Central memory CD8-positive, alpha-beta T cell (primary cell): ENCODE data around the gene ACTN4.
A peak's percentile ranks its signal among the peaks of the same experiment; 100 is the strongest.
"Not testable (repeated sequence)": the region's sequence is repeated elsewhere in the genome, so short reads cannot be mapped to it uniquely, and the experiment has no call there.

Source experiments
- ATAC-seq: fragments of 150-1000 bp; cut with Tn5 transposase; replicated peaks from 2 replicates; pipeline ENCODE4 v1.10.0; 2022; ENCODE audit warnings: mild to moderate bottlenecking, moderate FRiP score, moderate number of reproducible peaks; ENCODE audit not compliant: poor library complexity, severe bottlenecking; ENCODE audit errors: extremely low read depth
- DNase-seq, 2 donors: peaks; one replicate each; pipeline ENCODE4 v3.0.0; 2021; ENCODE audit warnings: low spot score in 2 of 2
- H3K27ac Mint-ChIP-seq: one replicate; pipeline ENCODE4 v1.8.0; 2022; ENCODE audit warnings: low read depth, mild to moderate bottlenecking, moderate library complexity, mixed read lengths
- H3K27me3 Mint-ChIP-seq: one replicate; pipeline ENCODE4 v1.8.0; 2022; ENCODE audit warnings: mixed read lengths
- H3K36me3 Mint-ChIP-seq: one replicate; pipeline ENCODE4 v1.8.0; 2022; ENCODE audit warnings: mild to moderate bottlenecking, moderate library complexity, mixed read lengths; ENCODE audit not compliant: insufficient read depth
- H3K4me1 Mint-ChIP-seq: one replicate; pipeline ENCODE4 v1.8.0; 2022; ENCODE audit warnings: mixed read lengths
- H3K4me3 Mint-ChIP-seq: one replicate; pipeline ENCODE4 v1.8.0; 2022; ENCODE audit warnings: mild to moderate bottlenecking, moderate library complexity, mixed read lengths
- H3K9me3 Mint-ChIP-seq: one replicate; pipeline ENCODE4 v1.8.0; 2022; ENCODE audit warnings: mixed read lengths

Gene ACTN4

GRCh38 chr19:38766276-38767047, 119.0 kb downstream of the ACTN4 start:
- H3K9me3 Mint-ChIP-seq, result no peaks in the 10 kb centered on the region
- no peak overlapping the region for H3K27ac Mint-ChIP-seq
- DNase-seq, result no peak
- ATAC-seq, result no peak
- H3K36me3 Mint-ChIP-seq, result peaks cover 4% of the 10 kb centered on the region
- no peak overlapping the region for H3K4me3 Mint-ChIP-seq
- no peaks in the 10 kb centered on the region for H3K4me1 Mint-ChIP-seq
- H3K27me3 Mint-ChIP-seq, result no peaks in the 10 kb centered on the region

- no peaks in the 10 kb centered on the region for H3K9me3 Mint-ChIP-seq
- H3K4me3 Mint-ChIP-seq, result peak overlapping the region; percentile 59
- H3K4me1 Mint-ChIP-seq, result no peaks in the 10 kb centered on the region
- DNase-seq (peak; percentile 82 to 97), ATAC-seq (peak; percentile 74)
- H3K36me3 Mint-ChIP-seq, result peaks cover 2% of the 10 kb centered on the region
- H3K27me3 Mint-ChIP-seq, result no peaks in the 10 kb centered on the region
- H3K27ac Mint-ChIP-seq, result no peak overlapping the region
Measured at GRCh38 chr19:38769635-38770211, 122.3 kb downstream of the ACTN4 start.

- DNase-seq, H3K27me3 Mint-ChIP-seq, H3K4me1 Mint-ChIP-seq, H3K36me3 Mint-ChIP-seq, H3K27ac Mint-ChIP-seq, H3K9me3 Mint-ChIP-seq: not testable (repeated sequence)
- H3K4me3 Mint-ChIP-seq, result peak overlapping the region; percentile 59
- peak; percentile 21 for ATAC-seq
Measured at GRCh38 chr19:38770228-38770948, 122.9 kb downstream of the ACTN4 start.

- H3K36me3 Mint-ChIP-seq, H3K4me1 Mint-ChIP-seq, H3K27me3 Mint-ChIP-seq, H3K9me3 Mint-ChIP-seq, H3K4me3 Mint-ChIP-seq, DNase-seq, H3K27ac Mint-ChIP-seq: not testable (repeated sequence)
- peak; percentile 81 for ATAC-seq
Measured at GRCh38 chr19:38770949-38771275, 123.5 kb downstream of the ACTN4 start.

GRCh38 chr19:38771569-38771968, 124.1 kb downstream of the ACTN4 start:
- H3K27me3 Mint-ChIP-seq, H3K4me3 Mint-ChIP-seq, H3K27ac Mint-ChIP-seq, ATAC-seq, H3K4me1 Mint-ChIP-seq, DNase-seq, H3K36me3 Mint-ChIP-seq, H3K9me3 Mint-ChIP-seq: not testable (repeated sequence)

GRCh38 chr19:38773469-38774177, 126.2 kb downstream of the ACTN4 start, which contains the start of gene LGALS7:
Gene LGALS7 (minus strand): TSS chr19:38773517. CDS start chr19:38773492, 25 bp downstream.
- H3K27ac Mint-ChIP-seq, result no peak within 1 kb of the TSS
- H3K36me3 Mint-ChIP-seq, result peaks cover under 1% of the 10 kb centered on the region
- no peaks in the 10 kb centered on the region for H3K9me3 Mint-ChIP-seq
- ATAC-seq, result no peak
- no peak for DNase-seq
- no peaks in the 10 kb centered on the region for H3K4me1 Mint-ChIP-seq
- peaks cover 3% of the 10 kb centered on the region for H3K27me3 Mint-ChIP-seq
- no peak within 1 kb of the TSS for H3K4me3 Mint-ChIP-seq

GRCh38 chr19:38774181-38774950, 126.9 kb downstream of the ACTN4 start:
- DNase-seq (no peak), ATAC-seq (no peak)
- no peak overlapping the region for H3K27ac Mint-ChIP-seq
- no peaks in the 10 kb centered on the region for H3K4me1 Mint-ChIP-seq
- H3K27me3 Mint-ChIP-seq, result peaks cover 9% of the 10 kb centered on the region
- no peak overlapping the region for H3K4me3 Mint-ChIP-seq
- no peaks in the 10 kb centered on the region for H3K9me3 Mint-ChIP-seq
- H3K36me3 Mint-ChIP-seq, result no peaks in the 10 kb centered on the region

- DNase-seq, result no peak
- Mint-ChIP-seq H3K36me3 (no peaks in the 10 kb centered on the region), H3K9me3 (no peaks in the 10 kb centered on the region), H3K4me1 (no peaks in the 10 kb centered on the region), H3K4me3 (no peak overlapping the region), H3K27me3 (peaks cover 9% of the 10 kb centered on the region), H3K27ac (no peak overlapping the region)
- ATAC-seq, result no peak
Measured at GRCh38 chr19:38778733-38779132, 131.3 kb downstream of the ACTN4 start.

- H3K27me3 Mint-ChIP-seq, result peaks cover 9% of the 10 kb centered on the region
- H3K4me1 Mint-ChIP-seq, result no peaks in the 10 kb centered on the region
- no peaks in the 10 kb centered on the region for H3K36me3 Mint-ChIP-seq
- H3K4me3 Mint-ChIP-seq, result no peak overlapping the region
- ATAC-seq (no peak), DNase-seq (no peak)
- no peak overlapping the region for H3K27ac Mint-ChIP-seq
- no peaks in the 10 kb centered on the region for H3K9me3 Mint-ChIP-seq
Measured at GRCh38 chr19:38780443-38780842, 133.0 kb downstream of the ACTN4 start.

GRCh38 chr19:38781058-38781457, 133.6 kb downstream of the ACTN4 start:
- H3K4me3 Mint-ChIP-seq, result no peak overlapping the region
- peaks cover 9% of the 10 kb centered on the region for H3K27me3 Mint-ChIP-seq
- no peaks in the 10 kb centered on the region for H3K4me1 Mint-ChIP-seq
- H3K27ac Mint-ChIP-seq, result no peak overlapping the region
- ATAC-seq (no peak), DNase-seq (no peak)
- no peaks in the 10 kb centered on the region for H3K36me3 Mint-ChIP-seq
- no peaks in the 10 kb centered on the region for H3K9me3 Mint-ChIP-seq
